Parathyroid adenoma (tissue), 2 donors: Measurements from ENCODE around the gene CDCA5.

Source experiments
- H2AFZ ChIP-seq: fragments of 300-600 bp; sonication (generic); one replicate; pipeline ENCODE4 v1.7.0; 2017; ENCODE audit warnings: antibody characterized with exemption, mild to moderate bottlenecking
- H3K27ac ChIP-seq: fragments of 300-600 bp; sonication (generic); one replicate; pipeline ENCODE4 v1.7.0; 2017
- H3K27me3 ChIP-seq: fragments of 300-600 bp; sonication (generic); one replicate; pipeline ENCODE4 v1.7.0; 2017; ENCODE audit warnings: low read length; ENCODE audit not compliant: control insufficient read depth, insufficient read depth
- H3K36me3 ChIP-seq: fragments of 300-600 bp; sonication (generic); one replicate; pipeline ENCODE4 v1.7.0; 2017; ENCODE audit warnings: low read length; ENCODE audit not compliant: control insufficient read depth, insufficient read depth
- H3K4me1 ChIP-seq: fragments of 300-600 bp; sonication (generic); one replicate; pipeline ENCODE4 v1.7.0; 2017; ENCODE audit warnings: control low read depth
- H3K4me2 ChIP-seq: fragments of 300-600 bp; sonication (generic); one replicate; pipeline ENCODE4 v1.7.0; 2017; ENCODE audit warnings: low read length
- H3K4me3 ChIP-seq: fragments of 300-600 bp; sonication (generic); one replicate; pipeline ENCODE4 v1.7.0; 2017; ENCODE audit warnings: low read depth, low read length
- H3K79me2 ChIP-seq: fragments of 300-600 bp; sonication (generic); one replicate; pipeline ENCODE4 v1.7.0; 2017; ENCODE audit warnings: control low read depth
- H3K9ac ChIP-seq: fragments of 300-600 bp; sonication (generic); one replicate; pipeline ENCODE4 v1.7.0; 2017; ENCODE audit warnings: mild to moderate bottlenecking
- H3K9me3 ChIP-seq: fragments of 300-600 bp; sonication (generic); one replicate; pipeline ENCODE4 v1.7.0; 2017; ENCODE audit warnings: low read length; ENCODE audit not compliant: control insufficient read depth
- TF ChIP-seq, protein P1 (sequence below): fragments of 300-600 bp; sonication (generic); IDR thresholded peaks from one replicate; pipeline ENCODE4 v1.7.0; 2017; ENCODE audit warnings: antibody characterized with exemption, mild to moderate bottlenecking
- donor health status: primary hyperparathyroidism.

Gene CDCA5

DNA sequence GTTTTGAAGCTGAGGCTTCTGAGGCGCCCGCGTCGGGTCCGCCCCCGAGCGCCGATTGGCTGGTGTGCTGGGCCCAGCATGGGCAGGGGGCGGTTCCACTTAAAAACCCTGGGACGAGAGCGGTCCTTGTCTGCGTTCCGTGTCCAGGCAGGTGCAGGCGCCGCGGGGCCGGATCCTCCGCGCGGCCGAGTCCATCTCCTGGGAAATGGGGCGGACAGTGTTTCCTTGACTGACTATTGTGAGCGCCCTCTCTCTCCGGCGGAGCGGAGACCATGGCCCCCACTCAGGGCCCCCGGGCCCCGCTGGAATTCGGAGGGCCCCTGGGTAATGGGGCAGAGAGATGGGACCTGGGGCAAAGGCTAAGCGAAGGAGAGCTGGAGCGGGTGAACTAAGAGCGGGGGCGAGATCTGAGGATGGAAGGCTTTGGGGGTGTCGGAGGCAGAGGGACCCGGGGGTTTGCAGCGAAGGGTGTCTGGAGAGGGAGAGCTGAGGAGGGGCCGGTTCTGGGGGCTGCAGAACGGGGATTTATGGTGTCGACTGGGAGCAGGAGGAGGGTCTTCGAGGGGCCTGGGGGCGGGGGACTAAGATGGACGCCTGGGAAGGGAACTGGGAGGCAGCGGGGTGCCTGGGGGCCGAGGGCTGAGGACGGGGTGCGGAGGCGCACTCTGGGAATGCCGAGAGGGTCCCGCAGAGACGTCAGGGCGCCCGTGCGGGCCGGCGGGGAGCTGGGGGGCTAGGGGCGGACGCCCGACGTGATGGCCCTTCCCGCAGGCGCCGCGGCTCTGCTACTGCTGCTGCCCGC lies 28.1 kb upstream of the CDCA5 start, which contains the start of gene TM7SF2:
Gene TM7SF2 (plus strand): TSS at position 129 of the 802 bp plus-strand sequence. CDS start 144 bp downstream, at position 273.
- Histone ChIP-seq H3K4me2 (peak within 1 kb of the TSS; percentile 84), H2AFZ (peak within 1 kb of the TSS; percentile 70), H3K36me3 (no peaks in the 10 kb centered on the region), H3K9me3 (no peaks in the 10 kb centered on the region), H3K9ac (no peak within 1 kb of the TSS), H3K4me1 (peaks cover 5% of the 10 kb centered on the region), H3K27ac (peak within 1 kb of the TSS; percentile 69), H3K27me3 (no peaks in the 10 kb centered on the region), H3K79me2 (peaks cover 2% of the 10 kb centered on the region), H3K4me3 (peak within 1 kb of the TSS; percentile 68)
- TF ChIP-seq, protein P1, sequence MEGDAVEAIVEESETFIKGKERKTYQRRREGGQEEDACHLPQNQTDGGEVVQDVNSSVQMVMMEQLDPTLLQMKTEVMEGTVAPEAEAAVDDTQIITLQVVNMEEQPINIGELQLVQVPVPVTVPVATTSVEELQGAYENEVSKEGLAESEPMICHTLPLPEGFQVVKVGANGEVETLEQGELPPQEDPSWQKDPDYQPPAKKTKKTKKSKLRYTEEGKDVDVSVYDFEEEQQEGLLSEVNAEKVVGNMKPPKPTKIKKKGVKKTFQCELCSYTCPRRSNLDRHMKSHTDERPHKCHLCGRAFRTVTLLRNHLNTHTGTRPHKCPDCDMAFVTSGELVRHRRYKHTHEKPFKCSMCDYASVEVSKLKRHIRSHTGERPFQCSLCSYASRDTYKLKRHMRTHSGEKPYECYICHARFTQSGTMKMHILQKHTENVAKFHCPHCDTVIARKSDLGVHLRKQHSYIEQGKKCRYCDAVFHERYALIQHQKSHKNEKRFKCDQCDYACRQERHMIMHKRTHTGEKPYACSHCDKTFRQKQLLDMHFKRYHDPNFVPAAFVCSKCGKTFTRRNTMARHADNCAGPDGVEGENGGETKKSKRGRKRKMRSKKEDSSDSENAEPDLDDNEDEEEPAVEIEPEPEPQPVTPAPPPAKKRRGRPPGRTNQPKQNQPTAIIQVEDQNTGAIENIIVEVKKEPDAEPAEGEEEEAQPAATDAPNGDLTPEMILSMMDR = no peak

DNA sequence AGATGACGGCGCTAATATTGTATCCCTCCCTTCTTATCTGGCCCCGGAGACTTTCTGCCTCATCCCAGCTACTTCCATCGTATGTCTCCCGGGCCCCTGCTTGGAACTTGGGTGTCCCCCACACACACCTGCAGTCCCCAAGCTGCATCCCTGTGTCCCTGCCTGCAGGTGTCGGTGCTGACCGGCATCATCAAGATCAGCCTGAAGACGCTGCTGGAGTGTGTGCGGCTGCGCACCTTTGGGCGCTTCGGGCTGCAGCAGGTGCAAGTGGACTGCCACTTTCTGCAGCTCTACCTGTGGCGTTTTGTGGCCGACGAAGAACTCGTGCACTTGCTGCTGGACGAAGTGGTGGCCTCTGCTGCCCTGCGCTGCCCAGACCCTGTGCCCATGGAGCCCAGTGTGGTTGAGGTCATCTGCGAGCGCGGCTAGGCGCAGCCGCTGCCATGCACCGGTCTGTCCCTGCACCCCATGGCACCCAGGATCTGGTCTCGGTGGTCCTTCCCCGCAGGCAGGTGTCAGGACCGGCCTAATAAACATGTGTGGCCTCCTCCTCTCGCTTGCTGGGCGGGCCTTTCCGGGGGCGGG lies 27.4 kb upstream of the CDCA5 start:
- H2AFZ ChIP-seq = no peak overlapping the region
- no peaks in the 10 kb centered on the region for H3K9me3 ChIP-seq
- H3K79me2 ChIP-seq = peaks cover 2% of the 10 kb centered on the region
- no peaks in the 10 kb centered on the region for H3K27me3 ChIP-seq
- H3K4me3 ChIP-seq = no peak overlapping the region
- H3K4me1 ChIP-seq = no peaks in the 10 kb centered on the region
- H3K4me2 ChIP-seq = peak overlapping the region; percentile 84
- H3K9ac ChIP-seq = no peak overlapping the region
- no peak overlapping the region for H3K27ac ChIP-seq
- no peaks in the 10 kb centered on the region for H3K36me3 ChIP-seq
- TF ChIP-seq, protein P1 = no peak

DNA sequence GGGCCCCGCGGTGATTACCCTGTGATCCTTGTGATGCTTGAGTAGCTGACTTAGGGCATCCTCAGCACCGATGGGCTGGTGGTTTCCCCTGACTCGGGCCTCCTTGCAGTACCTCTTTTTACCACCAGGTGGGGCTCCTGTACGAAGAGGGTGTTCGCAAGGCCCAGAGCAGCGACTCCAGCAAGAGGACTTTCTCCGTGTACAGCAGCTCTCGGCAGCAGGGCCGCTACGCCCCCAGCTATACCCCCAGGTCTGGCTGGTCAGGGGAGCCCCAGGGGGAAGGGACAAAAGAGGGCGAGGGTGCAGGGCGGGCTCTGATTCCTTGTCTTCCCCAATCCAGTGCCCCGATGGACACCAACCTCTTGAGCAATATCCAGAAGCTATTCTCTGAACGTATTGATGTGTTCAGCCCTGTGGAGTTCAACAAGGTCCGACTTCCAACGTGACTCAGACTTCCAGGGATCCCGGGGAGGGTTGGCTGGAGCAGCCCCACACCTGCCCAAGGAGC lies 26.6 kb upstream of the CDCA5 start:
- peak overlapping the region; percentile 29 for H3K27ac ChIP-seq
- peak overlapping the region; percentile 5 for H3K4me3 ChIP-seq
- no peak overlapping the region for H3K9ac ChIP-seq
- TF ChIP-seq, protein P1 = peak; percentile 93
- H3K36me3 ChIP-seq = no peaks in the 10 kb centered on the region
- H3K79me2 ChIP-seq = peaks cover 2% of the 10 kb centered on the region
- H3K4me2 ChIP-seq = no peak overlapping the region
- H3K4me1 ChIP-seq = no peaks in the 10 kb centered on the region
- H2AFZ ChIP-seq = peak overlapping the region; percentile 62
- H3K9me3 ChIP-seq = no peaks in the 10 kb centered on the region
- H3K27me3 ChIP-seq = no peaks in the 10 kb centered on the region

DNA sequence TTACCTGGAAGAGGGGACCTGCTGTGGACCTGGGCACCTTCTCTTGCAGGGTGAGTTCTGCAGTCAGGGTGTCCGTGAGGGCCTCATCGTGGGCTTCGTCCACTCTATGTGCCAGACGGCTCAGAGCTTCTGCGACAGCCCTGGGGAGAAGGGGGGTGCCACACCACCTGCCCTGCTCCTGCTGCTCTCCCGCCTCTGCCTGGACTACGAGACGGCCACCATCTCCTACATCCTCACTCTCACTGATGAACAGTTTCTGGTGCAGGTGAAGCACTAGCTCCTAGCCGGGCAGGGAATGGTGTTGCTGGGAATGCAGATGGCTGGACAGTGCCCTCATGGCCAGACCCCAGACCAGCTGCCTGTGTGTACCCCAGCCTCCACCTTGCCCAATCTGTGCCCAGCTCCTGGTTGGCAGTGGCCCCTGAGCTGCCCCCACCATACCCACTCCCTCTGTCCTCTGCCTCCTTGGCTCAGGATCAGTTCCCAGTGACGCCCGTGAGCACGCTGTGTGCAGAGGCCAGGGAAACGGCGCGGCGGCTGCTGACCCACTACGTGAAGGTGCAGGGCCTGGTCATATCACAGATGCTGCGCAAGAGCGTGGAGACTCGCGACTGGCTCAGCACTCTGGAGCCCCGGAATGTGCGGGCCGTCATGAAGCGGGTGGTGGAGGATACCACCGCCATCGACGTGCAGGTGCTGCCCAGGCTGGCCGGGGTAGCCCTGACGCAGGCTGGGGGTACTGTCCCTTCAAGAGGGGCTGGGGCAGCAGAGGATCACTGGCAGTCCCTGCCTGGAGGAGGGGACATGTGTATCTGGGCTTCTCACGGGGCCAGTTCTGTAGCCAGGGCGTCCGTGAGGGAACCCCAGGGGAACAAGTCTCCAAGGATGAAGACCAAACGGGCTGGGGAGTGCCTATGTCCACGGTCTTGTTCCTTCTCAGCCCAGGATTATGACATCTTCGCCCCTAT lies 25.7 kb upstream of the CDCA5 start:
- no peak overlapping the region for H2AFZ ChIP-seq
- H3K27me3 ChIP-seq = no peaks in the 10 kb centered on the region
- no peaks in the 10 kb centered on the region for H3K36me3 ChIP-seq
- TF ChIP-seq, protein P1 = no peak
- no peak overlapping the region for H3K27ac ChIP-seq
- H3K4me1 ChIP-seq = peaks cover 2% of the 10 kb centered on the region
- H3K79me2 ChIP-seq = peaks cover 2% of the 10 kb centered on the region
- no peak overlapping the region for H3K9ac ChIP-seq
- H3K4me2 ChIP-seq = no peak overlapping the region
- no peaks in the 10 kb centered on the region for H3K9me3 ChIP-seq
- H3K4me3 ChIP-seq = no peak overlapping the region
